ENCODE measurements around the gene TPM2. TPM values are rescaled to one million over a fixed set of nuclear protein-coding genes. Genes with fewer than 3 reads are reported as not detected.

TPM2 gene
- total RNA-seq, 1 experiment from 2014 or later = 12.1 TPM

DNA sequence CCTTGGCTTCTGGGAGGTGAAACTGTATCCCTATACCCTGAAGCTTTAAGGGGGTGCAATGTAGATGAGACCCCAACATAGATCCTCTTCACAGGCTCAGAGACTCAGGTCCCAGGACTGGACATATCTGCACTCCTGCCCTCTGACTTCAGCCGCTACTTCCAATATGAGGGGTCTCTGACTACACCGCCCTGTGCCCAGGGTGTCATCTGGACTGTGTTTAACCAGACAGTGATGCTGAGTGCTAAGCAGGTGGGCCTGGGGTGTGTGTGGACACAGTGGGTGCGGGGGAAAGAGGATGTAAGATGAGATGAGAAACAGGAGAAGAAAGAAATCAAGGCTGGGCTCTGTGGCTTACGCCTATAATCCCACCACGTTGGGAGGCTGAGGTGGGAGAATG, 10.6 kb downstream of the TPM2 start:
- DNase-seq (ENCODE audit: low read depth) = no peak

DNA sequence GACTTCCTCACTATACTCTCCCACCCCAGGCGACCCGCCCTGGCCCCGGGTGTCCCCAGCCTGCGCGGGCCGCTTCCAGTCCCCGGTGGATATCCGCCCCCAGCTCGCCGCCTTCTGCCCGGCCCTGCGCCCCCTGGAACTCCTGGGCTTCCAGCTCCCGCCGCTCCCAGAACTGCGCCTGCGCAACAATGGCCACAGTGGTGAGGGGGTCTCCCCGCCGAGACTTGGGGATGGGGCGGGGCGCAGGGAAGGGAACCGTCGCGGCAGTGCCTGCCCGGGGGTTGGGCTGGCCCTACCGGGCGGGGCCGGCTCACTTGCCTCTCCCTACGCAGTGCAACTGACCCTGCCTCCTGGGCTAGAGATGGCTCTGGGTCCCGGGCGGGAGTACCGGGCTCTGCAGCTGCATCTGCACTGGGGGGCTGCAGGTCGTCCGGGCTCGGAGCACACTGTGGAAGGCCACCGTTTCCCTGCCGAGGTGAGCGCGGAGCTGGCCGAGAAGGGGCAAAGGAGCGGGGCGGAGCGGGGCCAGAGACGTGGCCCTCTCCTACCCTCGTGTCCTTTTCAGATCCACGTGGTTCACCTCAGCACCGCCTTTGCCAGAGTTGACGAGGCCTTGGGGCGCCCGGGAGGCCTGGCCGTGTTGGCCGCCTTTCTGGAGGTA, 13.9 kb downstream of the TPM2 start:
- no peak for DNase-seq (ENCODE audit: low read depth)

DNA sequence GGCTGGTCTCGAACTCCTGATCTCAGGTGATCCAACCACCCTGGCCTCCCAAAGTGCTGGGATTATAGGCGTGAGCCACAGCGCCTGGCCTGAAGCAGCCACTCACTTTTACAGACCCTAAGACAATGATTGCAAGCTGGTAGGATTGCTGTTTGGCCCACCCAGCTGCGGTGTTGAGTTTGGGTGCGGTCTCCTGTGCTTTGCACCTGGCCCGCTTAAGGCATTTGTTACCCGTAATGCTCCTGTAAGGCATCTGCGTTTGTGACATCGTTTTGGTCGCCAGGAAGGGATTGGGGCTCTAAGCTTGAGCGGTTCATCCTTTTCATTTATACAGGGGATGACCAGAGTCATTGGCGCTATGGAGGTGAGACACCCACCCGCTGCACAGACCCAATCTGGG, 14.5 kb downstream of the TPM2 start:
- DNase-seq (ENCODE audit: low read depth) = no peak

DNA sequence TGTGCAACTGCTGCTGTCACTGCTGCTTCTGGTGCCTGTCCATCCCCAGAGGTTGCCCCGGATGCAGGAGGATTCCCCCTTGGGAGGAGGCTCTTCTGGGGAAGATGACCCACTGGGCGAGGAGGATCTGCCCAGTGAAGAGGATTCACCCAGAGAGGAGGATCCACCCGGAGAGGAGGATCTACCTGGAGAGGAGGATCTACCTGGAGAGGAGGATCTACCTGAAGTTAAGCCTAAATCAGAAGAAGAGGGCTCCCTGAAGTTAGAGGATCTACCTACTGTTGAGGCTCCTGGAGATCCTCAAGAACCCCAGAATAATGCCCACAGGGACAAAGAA, 15.7 kb downstream of the TPM2 start:
- no peak for DNase-seq (ENCODE audit: low read depth)

GRCh38 chr9:35673132-35674024, 16.3 kb downstream of the TPM2 start, which contains the start of gene CA9:
Gene CA9 (plus strand): TSS chr9:35673928. CDS start chr9:35673960, 32 bp downstream.
- peak; percentile 77 for DNase-seq (ENCODE audit: low read depth)

DNA sequence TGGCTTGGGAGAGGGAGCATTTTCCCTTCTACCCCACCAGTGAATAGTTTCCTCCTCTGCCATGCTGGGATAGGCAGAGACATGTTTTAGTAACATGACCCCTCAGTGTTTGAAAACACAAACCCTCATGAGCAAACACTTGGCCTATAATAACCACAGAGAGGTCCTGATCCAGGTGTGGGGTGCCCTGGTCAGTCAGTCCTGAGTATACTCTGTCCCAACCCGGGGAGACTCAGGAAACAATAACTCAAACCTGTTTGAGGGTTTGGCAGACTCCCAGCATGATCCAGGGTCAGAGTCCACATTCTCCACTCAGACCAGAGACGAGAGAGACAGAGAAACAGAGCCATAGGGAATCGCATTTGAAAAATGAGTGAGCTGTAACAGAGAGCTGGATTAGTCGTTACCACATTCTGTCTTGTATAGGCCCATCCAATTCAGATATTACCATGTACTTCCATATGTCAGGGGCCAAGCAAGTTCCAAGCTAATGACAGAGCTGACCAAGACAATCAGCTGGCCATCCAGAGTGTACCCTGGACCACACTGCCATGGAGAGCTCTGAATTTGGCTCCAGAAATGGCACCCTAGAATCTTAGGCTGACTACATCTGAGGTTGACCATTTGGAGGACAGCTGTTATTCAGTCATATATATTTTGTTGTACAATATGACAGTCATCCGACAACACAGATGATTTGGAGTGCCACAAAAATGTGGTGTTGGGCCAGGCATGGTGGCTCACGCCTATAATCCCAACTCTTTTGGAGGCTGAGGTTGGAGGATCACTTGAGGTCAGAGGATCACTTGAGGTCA, 20.2 kb downstream of the TPM2 start:
- peak; percentile 99 for DNase-seq (ENCODE audit: low read depth)

DNA sequence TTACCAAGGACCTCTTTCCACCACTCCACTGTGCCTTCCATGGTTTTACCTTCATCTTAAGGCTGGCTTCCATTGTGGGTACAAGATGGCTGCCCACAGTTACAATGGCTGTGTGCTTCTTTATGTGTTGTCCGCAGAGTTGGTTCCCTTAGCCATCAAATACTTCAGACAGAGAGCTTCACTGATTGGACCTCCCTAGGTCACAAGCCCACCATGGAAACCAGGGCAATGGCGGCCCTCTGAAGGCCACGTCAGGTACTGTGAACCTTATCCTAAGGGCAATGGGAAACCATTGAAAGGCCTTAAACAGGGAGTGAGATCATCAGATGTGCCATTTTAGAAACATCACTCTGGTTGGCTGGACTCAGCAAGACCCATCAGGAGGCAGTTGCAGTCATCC, 21.8 kb downstream of the TPM2 start:
- DNase-seq (ENCODE audit: low read depth) = no peak

DNA sequence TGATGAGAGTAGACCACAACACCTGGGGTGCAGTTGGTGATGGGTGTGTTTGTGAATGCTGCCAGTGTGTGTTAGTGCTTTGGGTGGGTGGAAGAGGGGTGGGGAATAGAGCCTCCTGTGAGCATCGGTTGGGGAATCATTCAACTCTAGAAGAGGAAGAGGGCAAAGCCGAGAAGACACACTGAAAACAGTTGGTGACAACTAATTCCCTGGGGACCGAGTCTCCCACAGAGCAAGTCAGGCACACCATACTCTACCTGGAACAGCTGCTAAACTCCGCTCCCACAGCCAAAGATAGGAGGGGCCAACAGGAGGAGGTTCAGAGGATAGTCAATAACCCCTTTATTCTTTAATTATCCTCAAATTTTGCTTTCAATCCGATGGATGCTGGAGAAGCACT, 23.2 kb downstream of the TPM2 start:
- no peak for DNase-seq (ENCODE audit: low read depth)

GRCh38 chr9:35666045-35666444, 23.7 kb downstream of the TPM2 start:
- DNase-seq (ENCODE audit: low read depth) = peak; percentile 78

DNA sequence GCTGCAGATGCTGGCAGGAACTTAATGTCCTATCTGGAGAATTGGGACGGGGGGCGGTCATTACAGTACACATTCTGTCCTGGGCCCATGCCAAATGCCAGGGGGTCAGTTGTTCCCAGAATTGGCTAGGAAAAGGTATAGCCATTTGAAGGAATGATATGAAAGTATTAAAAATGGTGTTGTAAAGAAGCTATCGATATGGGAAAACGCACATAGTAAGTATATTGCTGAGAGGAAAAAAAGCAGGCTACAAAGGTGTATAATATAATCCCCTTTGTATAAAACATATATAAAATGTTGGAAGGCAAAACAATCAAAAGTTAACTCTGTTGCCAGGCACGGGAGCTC, 24.3 kb downstream of the TPM2 start:
- no peak for DNase-seq (ENCODE audit: low read depth)

- peak; percentile 86 for DNase-seq (ENCODE audit: low read depth)
Measured at GRCh38 chr9:35664531-35665470, 24.9 kb downstream of the TPM2 start, which contains the start of gene ARHGEF39. Gene ARHGEF39 (minus strand): TSS chr9:35665195. CDS start chr9:35665169, 26 bp downstream.

DNA sequence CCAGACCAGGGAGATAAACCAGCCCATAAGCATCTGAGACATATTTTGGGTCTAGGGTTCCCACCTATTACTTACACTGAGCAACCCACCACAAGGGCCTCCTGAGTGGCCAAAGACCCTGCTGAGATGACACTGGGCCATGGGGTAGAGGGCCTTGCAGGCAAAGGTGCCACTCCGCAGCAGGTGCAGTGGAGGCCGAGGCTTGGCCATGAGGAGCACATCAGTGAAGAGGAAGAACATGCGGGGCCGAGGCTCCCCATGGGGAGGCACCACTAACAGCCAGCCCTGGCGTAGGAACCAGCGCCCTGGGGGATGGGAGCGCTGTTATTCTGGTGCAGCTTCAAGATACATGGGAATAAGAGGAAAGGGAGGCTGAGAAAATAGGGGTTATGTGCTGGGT, 27.3 kb downstream of the TPM2 start:
- DNase-seq (ENCODE audit: low read depth) = no peak

- no peak for DNase-seq (ENCODE audit: low read depth)
Measured at GRCh38 chr9:35661756-35662350, 27.9 kb downstream of the TPM2 start.

DNA sequence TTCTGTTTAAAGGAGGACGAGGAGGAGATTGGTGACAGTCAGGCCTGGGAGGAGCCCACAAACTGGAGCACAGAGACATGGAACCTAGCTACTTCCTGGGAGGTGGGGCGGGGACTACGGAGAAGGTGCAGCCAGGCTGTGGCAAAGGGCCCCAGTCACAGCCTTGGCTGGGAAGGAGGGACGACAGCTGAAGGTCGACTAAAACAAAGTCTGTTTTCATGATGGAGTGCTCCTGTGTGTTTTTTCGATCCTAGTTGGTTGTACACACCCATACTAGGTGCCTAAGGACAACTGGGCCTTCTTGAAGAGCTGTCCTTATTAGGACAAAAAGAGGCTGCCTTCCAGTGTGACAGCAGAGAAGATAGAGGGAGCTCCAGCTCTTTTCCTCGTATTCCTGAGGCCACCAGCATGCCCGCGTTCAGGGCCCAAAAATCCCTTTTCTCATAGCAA, 28.7 kb downstream of the TPM2 start:
- peak; percentile 64 for DNase-seq (ENCODE audit: low read depth)

DNA sequence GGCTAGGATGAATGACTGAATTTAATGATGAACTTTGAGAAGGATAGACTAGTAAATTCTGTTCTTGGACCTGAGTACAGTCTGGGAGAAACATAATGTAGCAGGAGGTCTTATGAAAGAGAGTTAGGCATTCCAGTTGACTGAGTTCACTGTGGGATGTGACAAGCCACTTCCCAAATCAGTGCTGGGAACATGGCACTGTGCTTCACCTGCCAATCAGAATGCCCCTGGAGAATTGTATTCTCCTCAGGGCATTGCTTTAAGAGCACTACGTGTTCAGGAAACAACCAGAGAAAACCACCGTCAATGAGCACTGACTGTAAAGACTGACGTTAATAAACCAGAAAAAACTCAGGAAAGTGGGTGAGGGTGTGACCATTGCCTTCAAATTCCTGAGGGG, 30.4 kb downstream of the TPM2 start:
- peak; percentile 98 for DNase-seq (ENCODE audit: low read depth)

DNA sequence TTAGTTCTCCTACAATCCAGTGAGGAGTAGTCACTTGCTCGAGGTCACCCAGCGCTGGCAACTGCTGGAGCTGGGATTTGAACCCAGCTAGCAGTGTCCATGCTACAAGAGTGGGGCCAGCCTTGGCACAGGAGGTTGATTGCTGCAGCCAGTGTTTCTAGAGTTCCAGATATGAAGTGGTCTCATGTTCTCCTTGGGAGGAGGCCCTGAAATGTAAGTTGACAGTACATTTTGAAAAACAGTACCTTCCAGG, 30.8 kb downstream of the TPM2 start:
- peak; percentile 84 for DNase-seq (ENCODE audit: low read depth)

- DNase-seq (ENCODE audit: low read depth) = peak; percentile 76
Measured at GRCh38 chr9:35658137-35658967, 31.4 kb downstream of the TPM2 start, which contains the start of gene CCDC107. Gene CCDC107 (plus strand): TSS chr9:35658292. CDS start chr9:35658380, 88 bp downstream.

DNA sequence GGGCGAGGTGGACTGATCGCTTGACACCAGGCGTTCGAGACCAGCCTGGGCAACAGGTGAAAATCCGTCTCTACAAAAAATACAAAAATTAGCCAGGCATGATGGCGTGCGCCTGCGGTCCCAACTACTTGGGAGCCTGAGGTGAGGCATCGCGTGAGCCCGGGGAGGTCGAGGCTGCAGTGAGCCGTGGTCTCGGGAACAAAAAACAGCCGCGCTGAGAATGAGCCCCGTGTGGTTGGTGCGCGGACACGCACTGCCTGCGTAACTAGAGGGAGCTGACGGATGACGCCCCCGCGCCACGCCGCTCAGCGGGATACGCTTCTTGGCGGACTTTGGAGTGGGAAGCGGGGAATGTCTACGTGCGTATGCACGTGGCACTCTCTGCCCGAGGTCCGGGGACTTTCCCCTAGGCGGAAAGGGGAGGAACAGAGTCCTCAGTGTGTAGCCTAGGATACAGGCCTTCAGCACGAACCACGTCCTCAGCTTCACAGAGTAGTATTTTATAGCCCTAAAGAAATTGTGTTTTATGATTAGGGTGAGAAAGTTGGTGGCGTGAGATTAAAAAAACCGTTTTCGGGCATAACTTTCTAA, 32.1 kb downstream of the TPM2 start, which contains the start of gene RMRP:
Gene RMRP, minus strand, starts transcription at position 474 of the 591 bp plus-strand sequence.
- DNase-seq (ENCODE audit: low read depth) = peak; percentile 100

DNA sequence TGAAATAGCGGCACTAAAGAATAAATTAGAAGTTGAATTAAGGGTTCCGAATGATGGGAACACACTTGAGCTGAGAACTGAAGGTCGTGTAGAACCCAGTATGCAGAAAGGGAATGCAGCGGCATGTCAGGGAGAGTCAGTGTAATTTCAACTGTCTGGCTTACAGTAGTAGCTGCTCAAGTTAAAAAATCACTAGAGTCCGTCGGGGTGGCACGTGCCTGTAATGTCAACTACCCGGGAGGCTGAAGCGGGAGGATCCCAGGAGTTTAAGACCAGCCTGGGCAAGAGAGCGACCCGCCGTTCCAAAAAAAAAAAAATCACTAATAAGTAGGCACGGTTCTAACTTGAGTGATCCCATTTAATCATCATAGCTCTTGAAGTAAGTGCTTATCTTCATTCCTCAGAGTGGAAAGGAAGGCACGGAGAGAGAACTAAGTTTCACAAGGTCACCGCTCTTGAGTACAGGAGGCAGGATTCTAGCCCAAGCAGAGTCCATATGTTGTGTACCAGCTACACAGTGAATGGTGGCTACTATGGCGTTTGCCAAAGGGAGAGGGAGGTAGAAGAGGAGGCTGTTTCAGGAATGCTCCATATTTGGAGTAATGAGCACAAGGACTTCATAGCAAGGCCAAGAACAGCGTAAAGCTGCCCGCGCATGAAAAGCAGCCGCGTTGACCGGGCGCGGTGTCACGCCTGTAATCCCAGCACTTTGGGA, 32.7 kb downstream of the TPM2 start:
- no peak for DNase-seq (ENCODE audit: low read depth)

Measured in M059J (cell line).